Endothelial cell of umbilical vein (primary cell): ENCODE measurements around the gene CLDN1.

Source experiments
- CTCF ChIP-seq, 2 donors: IDR thresholded peaks; 1 replicate in 1 of 2; 2 replicates in 1 of 2; pipeline ENCODE4 v1.5.1; 2011; ENCODE audit warnings: low read length in 2 of 2, mild to moderate bottlenecking in 2 of 2, moderate library complexity in 2 of 2, control low read depth in 1 of 2, inconsistent platforms in 1 of 2, low read depth in 1 of 2; ENCODE audit not compliant: insufficient read depth in 1 of 2; ENCODE audit errors: extremely low read depth in 1 of 2
- EZH2 ChIP-seq: IDR thresholded peaks from 2 replicates; pipeline ENCODE4 v1.6.1; 2012; ENCODE audit warnings: borderline replicate concordance, low read depth, mild to moderate bottlenecking, moderate library complexity, low read length, inconsistent platforms; ENCODE audit not compliant: severe bottlenecking
- FOS ChIP-seq: IDR thresholded peaks from 2 replicates; pipeline ENCODE4 v1.6.1; 2011; ENCODE audit warnings: mild to moderate bottlenecking, low read length, moderate library complexity, borderline replicate concordance; ENCODE audit not compliant: insufficient read depth
- JUN ChIP-seq: IDR thresholded peaks from 2 replicates; pipeline ENCODE4 v1.6.1; 2011; ENCODE audit warnings: borderline replicate concordance, low read depth; ENCODE audit not compliant: insufficient read length, insufficient read depth
- MAX ChIP-seq: IDR thresholded peaks from 2 replicates; pipeline ENCODE4 v1.6.1; 2011; ENCODE audit not compliant: insufficient read depth, insufficient read length
- MYC ChIP-seq: IDR thresholded peaks from one replicate; pipeline ENCODE4 v1.6.1; 2011; ENCODE audit warnings: mild to moderate bottlenecking, low read depth, low read length
- POLR2A ChIP-seq: IDR thresholded peaks from 2 replicates; pipeline ENCODE4 v1.6.1; 2012; ENCODE audit warnings: low read depth, mild to moderate bottlenecking, control low read depth, low read length
- POLR2AphosphoS5 ChIP-seq: IDR thresholded peaks from 2 replicates; pipeline ENCODE4 v1.6.1; 2012; ENCODE audit warnings: low read depth, mild to moderate bottlenecking, control low read depth, low read length, moderate library complexity; ENCODE audit not compliant: insufficient read depth

- TF ChIP-seq MAX (no peak), POLR2A (no peak), CTCF (IDR thresholded peaks at IDR 0.05; ENCODE audit: extremely low read depth in 1 of 2, insufficient read depth in 1 of 2, low read depth in 1 of 2, low read length in 2 of 2) (no peak), MYC (no peak), POLR2AphosphoS5 (no peak), FOS (no peak), EZH2 (no peak), JUN (no peak)
These were observed 479 bp upstream of the CLDN1 start for GRCh38 chr3:190322604-190323245.
